SK-N-SH (cell line): ENCODE data around the gene FAM124A. TPM values are rescaled to one million over a fixed set of nuclear protein-coding genes. Genes with fewer than 3 reads are reported as not detected.

Experiments
- CTCF ChIA-PET: fragments of 300-600, 350-600 bp; formaldehyde crosslinking; extraction: SDS; loops from one replicate; lab custom pipeline; 2021; lab: Yijun Ruan, JAX
- POLR2A ChIA-PET: fragments of 350-600 bp; sonication (Branson Sonifier 250); formaldehyde crosslinking; extraction: SDS; loops from one replicate; lab custom pipeline; 2020; ENCODE audit warnings: antibody characterized with exemption, inconsistent platforms; lab: Yijun Ruan, JAX
- DNase-seq: peaks from one replicate; pipeline ENCODE4 v3.0.0; 2012
- H2AFZ ChIP-seq: fragments of 200-600 bp; sonication (generic); 2 replicates; pipeline ENCODE4 v1.8.1; 2016; ENCODE audit warnings: antibody characterized with exemption, mild to moderate bottlenecking, low read depth
- H3F3A ChIP-seq: fragments of 200-600 bp; sonication (generic); replicated peaks from 2 replicates; pipeline ENCODE3; 2016; ENCODE audit warnings: antibody characterized with exemption, mild to moderate bottlenecking; ENCODE audit not compliant: insufficient read depth
- H3K27ac ChIP-seq, 2 experiments: fragments of 200-500 bp in 1 of 2; fragments of 200-600 bp in 1 of 2; sonication (Bioruptor generic) in 1 of 2; sonication (generic), shearing (Covaris generic) in 1 of 2; 2 replicates each; pipeline versions ENCODE4 v1.5.1 to v1.6.1; 2014 to 2016; ENCODE audit warnings: low read depth in 2 of 2, inconsistent platforms in 1 of 2, low read length in 1 of 2, mild to moderate bottlenecking in 1 of 2, mixed read lengths in 1 of 2
- H3K27me3 ChIP-seq: fragments of 200-600 bp; sonication (generic), shearing (Covaris generic); 2 replicates; pipeline ENCODE4 v1.6.1; 2016; ENCODE audit warnings: mixed run types; ENCODE audit not compliant: insufficient read depth
- H3K36me3 ChIP-seq, 2 experiments: fragments of 200-500 bp in 1 of 2; fragments of 200-600 bp in 1 of 2; sonication (Bioruptor generic) in 1 of 2; sonication (generic) in 1 of 2; replicated peaks in 1 of 2; 2 replicates each; pipeline versions ENCODE3 to v1.5.1; 2014 to 2016; ENCODE audit warnings: low read length in 1 of 2, mild to moderate bottlenecking in 1 of 2; ENCODE audit not compliant: insufficient read depth in 2 of 2, control insufficient read depth in 1 of 2
- H3K4me1 ChIP-seq, 2 experiments: fragments of 200-500 bp in 1 of 2; fragments of 200-600 bp in 1 of 2; sonication (Bioruptor generic) in 1 of 2; sonication (generic), shearing (Covaris generic) in 1 of 2; 2 replicates each; pipeline versions ENCODE4 v1.5.1 to v1.6.1; 2014 to 2016; ENCODE audit warnings: low read depth in 1 of 2, low read length in 1 of 2, mixed run types in 1 of 2; ENCODE audit not compliant: insufficient read depth in 2 of 2, control insufficient read depth in 1 of 2
- H3K4me2 ChIP-seq: fragments of 200-600 bp; sonication (generic), shearing (Covaris generic); 2 replicates; pipeline ENCODE4 v1.6.1; 2017; ENCODE audit warnings: mixed run types
- H3K4me3 ChIP-seq, 2 experiments: fragments of 200-500 bp in 1 of 2; fragments of 200-600 bp in 1 of 2; sonication (Bioruptor generic) in 1 of 2; sonication (generic), shearing (Covaris generic) in 1 of 2; 2 replicates each; pipeline versions ENCODE4 v1.5.1 to v1.8.1; 2014 to 2016; ENCODE audit warnings: low read depth in 2 of 2, inconsistent platforms in 1 of 2, low read length in 1 of 2, mild to moderate bottlenecking in 1 of 2, mixed read lengths in 1 of 2, moderate library complexity in 1 of 2
- H3K79me2 ChIP-seq: fragments of 200-600 bp; sonication (generic); 2 replicates; pipeline ENCODE4 v1.8.1; 2017; ENCODE audit warnings: mild to moderate bottlenecking; ENCODE audit not compliant: insufficient read depth
- H3K9ac ChIP-seq: fragments of 200-600 bp; sonication (generic); 2 replicates; pipeline ENCODE4 v1.6.1; 2017; ENCODE audit warnings: mixed run types
- H3K9me2 ChIP-seq: fragments of 200-600 bp; sonication (generic); 2 replicates; pipeline ENCODE4 v1.6.1; 2017; ENCODE audit warnings: mixed run types
- H3K9me3 ChIP-seq: fragments of 200-600 bp; sonication (generic); 2 replicates; pipeline ENCODE4 v1.6.1; 2017; ENCODE audit warnings: mixed run types, mild to moderate bottlenecking, moderate library complexity
- H4K20me1 ChIP-seq: fragments of 200-600 bp; sonication (generic); 2 replicates; pipeline ENCODE4 v1.6.1; 2017; ENCODE audit warnings: mild to moderate bottlenecking, mixed run types; ENCODE audit not compliant: insufficient read depth
- CTCF ChIP-seq: fragments of 200-600 bp; sonication (generic); IDR thresholded peaks from 2 replicates; pipeline ENCODE4 v1.6.1; 2017; ENCODE audit warnings: antibody characterized with exemption, mild to moderate bottlenecking, moderate library complexity
- EP300 ChIP-seq, 2 experiments: IDR thresholded peaks; 2 replicates each; pipeline versions ENCODE4 v1.4.0 to v1.6.1; 2012; ENCODE audit warnings: borderline replicate concordance in 1 of 2, low read depth in 1 of 2, low read length in 1 of 2
- EZH2phosphoT487 ChIP-seq: fragments of 200-600 bp; sonication (generic); IDR thresholded peaks from 2 replicates; pipeline ENCODE4 v1.6.1; 2017; ENCODE audit warnings: low read depth, mixed run types, mild to moderate bottlenecking, antibody characterized with exemption, moderate library complexity, borderline replicate concordance
- GATA2 ChIP-seq: sonication (generic); formaldehyde crosslinking; IDR thresholded peaks from 2 replicates; pipeline ENCODE4 v1.5.0; 2020; ENCODE audit warnings: mild to moderate bottlenecking, missing genetic modification reagents
- IRF3 ChIP-seq: fragments of 150-350 bp; IDR thresholded peaks from 2 replicates; pipeline ENCODE4 v1.6.1; 2016; ENCODE audit warnings: mild to moderate bottlenecking, low read depth, low read length
- MAX ChIP-seq: IDR thresholded peaks from 2 replicates; pipeline ENCODE4 v1.4.0; 2012; ENCODE audit warnings: low read depth
- NFIC ChIP-seq: IDR thresholded peaks from 2 replicates; pipeline ENCODE4 v1.4.0; 2012; ENCODE audit warnings: borderline replicate concordance
- NRF1 ChIP-seq: IDR thresholded peaks from 2 replicates; pipeline ENCODE4 v1.6.1; 2012; ENCODE audit warnings: low read depth, mild to moderate bottlenecking, low read length
- RXRA ChIP-seq: IDR thresholded peaks from 2 replicates; pipeline ENCODE4 v1.4.0; 2012; ENCODE audit warnings: low read depth, mild to moderate bottlenecking, borderline replicate concordance
- SMC3 ChIP-seq: IDR thresholded peaks from 2 replicates; pipeline ENCODE4 v1.6.1; 2012; ENCODE audit warnings: low read depth, low read length, improper control_type of control experiment
- TCF12 ChIP-seq: IDR thresholded peaks from 2 replicates; pipeline ENCODE4 v1.4.0; 2012
- WGBS: methylation state at CpG from one replicate; pipeline ENCODE4 v1.1.6; 2017; ENCODE audit warnings: low lambda C conversion rate; 5-methylcytosine and 5-hydroxymethylcytosine counted together
- polyA plus RNA-seq, 3 experiments: library from polyadenylated mRNA; depleted of rRNA; stranded (reverse); fragments of >200 nt; gene quantifications; 2 replicates each; pipeline ENCODE4 v1.2.3, GENCODE V29; 2012
- TF ChIP-seq, protein P1 (sequence below): IDR thresholded peaks from 2 replicates; pipeline ENCODE4 v1.4.0; 2012; ENCODE audit warnings: low read depth, borderline replicate concordance

The FAM124A gene
- polyA plus RNA-seq, 1 of the 3 experiments (the other 2 are of a cell fraction): 1.5 TPM

DNA sequence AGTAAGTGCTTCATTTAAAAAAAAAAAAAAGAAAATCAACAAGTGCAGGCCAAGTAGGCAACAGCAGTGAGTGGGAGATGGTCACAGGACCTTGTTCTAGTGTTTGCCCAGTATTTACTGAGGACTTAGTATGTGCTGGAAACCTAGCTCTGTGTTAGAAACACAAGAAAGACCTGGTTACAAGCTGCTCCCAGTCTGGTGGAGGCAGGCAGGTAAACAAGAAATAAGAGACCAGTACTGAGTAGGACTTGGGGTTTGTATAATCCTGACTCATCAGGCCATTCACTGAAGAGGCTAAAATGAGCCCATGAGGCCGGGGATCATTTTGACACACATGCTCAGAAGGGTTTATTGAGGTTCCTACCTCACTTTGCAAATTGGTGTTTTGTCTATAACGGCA is 95.8 kb downstream of the FAM124A start (continued):
- TF ChIP-seq IRF3 (no peak), TCF12 (no peak)

GRCh38 chr13:51318876-51319275 is 96.7 kb downstream of the FAM124A start:
- peaks cover 6% of the 10 kb centered on the region for H3F3A ChIP-seq
- no peaks in the 10 kb centered on the region for H3K27me3 ChIP-seq
- 47% methylated on average over 3 of the region's 3 CpGs for WGBS
- H3K9ac ChIP-seq: no peak overlapping the region
- H3K9me3 ChIP-seq: no peaks in the 10 kb centered on the region
- POLR2A ChIA-PET: no interaction called here
- no peaks in the 10 kb centered on the region for H3K79me2 ChIP-seq
- DNase-seq: no peak
- H3K4me2 ChIP-seq: no peak overlapping the region
- H4K20me1 ChIP-seq: no peaks in the 10 kb centered on the region
- TF ChIP-seq RXRA (no peak), EP300 (IDR thresholded peaks at IDR 0.05; ENCODE audit: borderline replicate concordance in 1 of 2, low read depth in 1 of 2, low read length in 1 of 2) (no peak), SMC3 (no peak), NFIC (no peak), NRF1 (no peak), EZH2phosphoT487 (no peak), MAX (no peak), GATA2 (CRISPR knock-in tag) (no peak), CTCF (no peak)
- TF ChIP-seq, protein P1, sequence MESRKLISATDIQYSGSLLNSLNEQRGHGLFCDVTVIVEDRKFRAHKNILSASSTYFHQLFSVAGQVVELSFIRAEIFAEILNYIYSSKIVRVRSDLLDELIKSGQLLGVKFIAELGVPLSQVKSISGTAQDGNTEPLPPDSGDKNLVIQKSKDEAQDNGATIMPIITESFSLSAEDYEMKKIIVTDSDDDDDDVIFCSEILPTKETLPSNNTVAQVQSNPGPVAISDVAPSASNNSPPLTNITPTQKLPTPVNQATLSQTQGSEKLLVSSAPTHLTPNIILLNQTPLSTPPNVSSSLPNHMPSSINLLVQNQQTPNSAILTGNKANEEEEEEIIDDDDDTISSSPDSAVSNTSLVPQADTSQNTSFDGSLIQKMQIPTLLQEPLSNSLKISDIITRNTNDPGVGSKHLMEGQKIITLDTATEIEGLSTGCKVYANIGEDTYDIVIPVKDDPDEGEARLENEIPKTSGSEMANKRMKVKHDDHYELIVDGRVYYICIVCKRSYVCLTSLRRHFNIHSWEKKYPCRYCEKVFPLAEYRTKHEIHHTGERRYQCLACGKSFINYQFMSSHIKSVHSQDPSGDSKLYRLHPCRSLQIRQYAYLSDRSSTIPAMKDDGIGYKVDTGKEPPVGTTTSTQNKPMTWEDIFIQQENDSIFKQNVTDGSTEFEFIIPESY: no peak
- TF ChIP-seq, all 33 proteins: peak for 0
- no peak overlapping the region for H2AFZ ChIP-seq
- H3K4me3 ChIP-seq: no peak overlapping the region
- H3K27ac ChIP-seq: no peak overlapping the region
- H3K9me2 ChIP-seq: no peaks in the 10 kb centered on the region
- H3K36me3 ChIP-seq: no peaks in the 10 kb centered on the region
- H3K4me1 ChIP-seq: peaks cover 0 to 8% of the 10 kb centered on the region in 2 experiments; a peak in 1 of 4 replicates
- CTCF ChIA-PET: no interaction called here
